Thoracic aorta (tissue), 2 donors: Measurements from ENCODE around the gene ATP4B. TPM values are rescaled to one million over a fixed set of nuclear protein-coding genes. Genes with fewer than 3 reads are reported as not detected.

ENCODE experiments used
- ATAC-seq: fragments of 150-250 bp; one replicate; pipeline ENCODE4 v1.8.0; 2017; ENCODE audit warnings: low read depth; ENCODE audit not compliant: insufficient number of reproducible peaks, low FRiP score
- DNase-seq: peaks from one replicate; pipeline ENCODE4 v3.0.0-alpha.2; 2020; ENCODE audit warnings: low spot score
- H3K27ac ChIP-seq, 2 donors: fragments of 200-600 bp; sonication (generic); 1 replicate in 1 of 2; 2 replicates in 1 of 2; pipeline ENCODE4 v1.5.1; 2016; ENCODE audit warnings: mild to moderate bottlenecking in 2 of 2, moderate library complexity in 2 of 2
- H3K27me3 ChIP-seq: fragments of 200-600 bp; sonication (generic); replicated peaks from 2 replicates; pipeline ENCODE4 v1.6.0; 2016; ENCODE audit warnings: mild to moderate bottlenecking; ENCODE audit not compliant: insufficient read depth
- H3K36me3 ChIP-seq: fragments of 200-600 bp; sonication (generic); one replicate; pipeline ENCODE4 v1.5.1; 2016
- H3K4me1 ChIP-seq, 2 donors: fragments of 200-600 bp; sonication (generic); 1 replicate in 1 of 2; 2 replicates in 1 of 2; pipeline versions ENCODE4 v1.5.1 to v1.6.0; 2016; ENCODE audit warnings: low read depth in 2 of 2, mild to moderate bottlenecking in 1 of 2; ENCODE audit not compliant: control insufficient read depth in 1 of 2
- H3K4me3 ChIP-seq: fragments of 200-600 bp; sonication (generic); 2 replicates; pipeline ENCODE4 v1.5.1; 2016; ENCODE audit warnings: mild to moderate bottlenecking
- H3K9me3 ChIP-seq: fragments of 200-600 bp; sonication (generic); 2 replicates; pipeline ENCODE4 v1.5.1; 2016
- total RNA-seq, 2 donors: library from RNA; depleted of rRNA; stranded (reverse); fragments of >200 nt; gene quantifications; one replicate each; pipeline versions ENCODE4 v1.1.0 to v1.2.3, GENCODE V29; 2016
- TF ChIP-seq, protein P1 (sequence below): fragments of 200-600 bp; sonication (generic); IDR thresholded peaks from one replicate; pipeline ENCODE4 v1.5.1; 2019; ENCODE audit warnings: antibody characterized with exemption

ATP4B gene
- total RNA-seq, 2 donors from 2014 or later: 0.85 TPM; not detected in 1

DNA sequence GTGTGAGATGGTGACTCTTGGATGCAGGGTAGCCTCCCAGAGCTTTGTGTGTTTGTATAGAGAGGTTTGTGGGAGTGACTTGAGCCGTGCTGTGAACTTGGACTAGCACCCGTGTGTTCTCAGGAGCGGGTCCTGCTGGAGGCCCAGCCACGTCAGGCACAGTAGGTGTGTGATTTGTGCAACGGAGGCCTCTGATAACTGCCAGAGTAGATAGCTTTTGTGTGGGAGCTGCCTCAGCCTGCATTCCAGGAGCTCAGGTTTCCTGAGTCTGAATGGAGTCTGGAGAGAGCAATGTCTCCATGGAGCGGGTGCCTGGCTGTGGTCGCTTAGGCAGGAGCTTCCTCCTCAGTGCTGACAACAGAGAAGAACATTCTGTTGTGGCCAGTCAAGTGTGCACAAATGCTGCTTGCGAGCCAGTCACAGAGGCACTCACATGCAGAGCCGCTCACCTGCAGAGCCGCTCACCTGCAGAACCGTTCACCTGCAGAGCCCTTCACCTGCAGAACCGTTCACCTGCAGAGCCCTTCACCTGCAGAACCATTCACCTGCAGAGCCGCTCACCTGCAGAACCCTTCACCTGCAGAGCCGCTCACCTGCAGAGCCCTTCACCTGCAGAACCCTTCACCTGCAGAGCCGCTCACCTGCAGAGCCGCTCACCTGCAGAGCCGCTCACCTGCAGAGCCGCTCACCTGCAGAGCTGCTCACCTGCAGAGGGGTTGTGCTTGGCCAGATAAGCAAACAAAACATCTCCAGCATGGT, 40.8 kb downstream of the ATP4B start:
- ATAC-seq: no peak
- Histone ChIP-seq H3K27me3 (no peaks in the 10 kb centered on the region), H3K9me3 (no peaks in the 10 kb centered on the region), H3K36me3 (no peaks in the 10 kb centered on the region), H3K4me3 (no peak overlapping the region), H3K27ac (no peak overlapping the region), H3K4me1 (no peaks in the 10 kb centered on the region)
- TF ChIP-seq, protein P1, sequence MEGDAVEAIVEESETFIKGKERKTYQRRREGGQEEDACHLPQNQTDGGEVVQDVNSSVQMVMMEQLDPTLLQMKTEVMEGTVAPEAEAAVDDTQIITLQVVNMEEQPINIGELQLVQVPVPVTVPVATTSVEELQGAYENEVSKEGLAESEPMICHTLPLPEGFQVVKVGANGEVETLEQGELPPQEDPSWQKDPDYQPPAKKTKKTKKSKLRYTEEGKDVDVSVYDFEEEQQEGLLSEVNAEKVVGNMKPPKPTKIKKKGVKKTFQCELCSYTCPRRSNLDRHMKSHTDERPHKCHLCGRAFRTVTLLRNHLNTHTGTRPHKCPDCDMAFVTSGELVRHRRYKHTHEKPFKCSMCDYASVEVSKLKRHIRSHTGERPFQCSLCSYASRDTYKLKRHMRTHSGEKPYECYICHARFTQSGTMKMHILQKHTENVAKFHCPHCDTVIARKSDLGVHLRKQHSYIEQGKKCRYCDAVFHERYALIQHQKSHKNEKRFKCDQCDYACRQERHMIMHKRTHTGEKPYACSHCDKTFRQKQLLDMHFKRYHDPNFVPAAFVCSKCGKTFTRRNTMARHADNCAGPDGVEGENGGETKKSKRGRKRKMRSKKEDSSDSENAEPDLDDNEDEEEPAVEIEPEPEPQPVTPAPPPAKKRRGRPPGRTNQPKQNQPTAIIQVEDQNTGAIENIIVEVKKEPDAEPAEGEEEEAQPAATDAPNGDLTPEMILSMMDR: no peak
- no peak for DNase-seq

DNA sequence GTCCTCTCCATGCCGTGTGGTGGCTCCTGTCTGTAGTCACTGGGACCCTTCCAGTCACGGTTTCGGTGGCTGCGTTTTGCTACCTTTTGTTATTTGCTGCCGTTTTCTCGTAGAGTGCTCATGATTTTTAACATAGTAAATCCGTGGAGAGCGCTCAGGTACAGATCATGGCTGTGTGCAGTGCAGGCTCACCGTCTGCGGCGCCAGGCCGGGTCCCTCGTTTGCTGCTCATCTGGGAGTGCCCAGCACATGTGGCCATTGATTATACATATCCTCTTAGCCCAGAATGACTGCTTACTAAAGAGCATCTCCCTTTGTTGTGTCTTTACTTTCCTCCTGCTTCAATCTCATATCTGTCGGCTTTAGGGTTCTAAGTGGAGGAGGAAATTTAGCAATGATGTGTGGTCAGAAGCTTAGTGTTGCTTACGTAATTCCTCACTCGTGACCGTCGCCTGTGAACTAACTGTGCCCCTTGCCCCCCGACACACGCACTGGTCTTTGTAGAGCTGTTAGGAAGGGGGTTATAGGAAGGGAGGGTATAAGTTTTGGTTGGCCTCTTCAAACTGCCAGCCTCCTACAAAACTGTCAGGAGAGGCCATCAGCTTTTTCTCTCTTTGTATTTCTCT, 41.6 kb downstream of the ATP4B start:
- H3K9me3 ChIP-seq: no peaks in the 10 kb centered on the region
- no peak overlapping the region for H3K27ac ChIP-seq
- H3K4me1 ChIP-seq: no peaks in the 10 kb centered on the region
- H3K36me3 ChIP-seq: no peaks in the 10 kb centered on the region
- H3K27me3 ChIP-seq: no peaks in the 10 kb centered on the region
- ATAC-seq (no peak), DNase-seq (no peak)
- TF ChIP-seq, protein P1: no peak
- no peak overlapping the region for H3K4me3 ChIP-seq

DNA sequence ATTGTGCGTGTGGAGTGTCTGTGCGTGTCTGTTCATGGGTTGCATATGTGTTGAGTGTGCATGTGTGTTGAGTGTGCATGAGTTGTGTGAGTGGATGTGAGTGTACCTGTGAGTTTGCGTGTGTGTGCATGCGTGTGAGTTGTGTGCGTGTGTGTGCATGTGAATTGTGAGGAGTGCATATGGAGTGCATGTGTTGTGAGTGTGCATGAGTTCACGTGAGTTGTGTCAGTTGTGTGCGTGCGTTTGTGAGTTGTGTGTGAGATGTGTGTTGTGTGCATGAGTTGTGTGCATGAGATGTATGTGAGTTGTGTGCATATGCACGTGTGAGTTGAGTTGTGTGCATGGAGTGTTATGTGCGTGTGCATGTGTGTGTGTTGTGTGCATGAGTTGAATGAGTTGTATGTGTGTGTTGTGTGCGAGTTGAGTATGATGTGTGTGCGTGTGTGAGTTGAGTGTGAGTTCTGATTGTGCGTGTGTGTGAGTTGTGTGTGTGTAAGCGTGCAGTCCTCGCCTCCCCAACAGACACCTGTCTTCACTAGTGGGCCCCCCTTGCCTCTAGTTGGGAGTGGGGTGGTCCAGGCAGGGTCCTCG, 44.1 kb downstream of the ATP4B start:
- DNase-seq (no peak), ATAC-seq (no peak)
- no peaks in the 10 kb centered on the region for H3K27me3 ChIP-seq
- H3K4me3 ChIP-seq: no peak overlapping the region
- H3K27ac ChIP-seq: no peak overlapping the region
- H3K4me1 ChIP-seq: no peaks in the 10 kb centered on the region
- TF ChIP-seq, protein P1: no peak
- no peaks in the 10 kb centered on the region for H3K9me3 ChIP-seq
- no peaks in the 10 kb centered on the region for H3K36me3 ChIP-seq

DNA sequence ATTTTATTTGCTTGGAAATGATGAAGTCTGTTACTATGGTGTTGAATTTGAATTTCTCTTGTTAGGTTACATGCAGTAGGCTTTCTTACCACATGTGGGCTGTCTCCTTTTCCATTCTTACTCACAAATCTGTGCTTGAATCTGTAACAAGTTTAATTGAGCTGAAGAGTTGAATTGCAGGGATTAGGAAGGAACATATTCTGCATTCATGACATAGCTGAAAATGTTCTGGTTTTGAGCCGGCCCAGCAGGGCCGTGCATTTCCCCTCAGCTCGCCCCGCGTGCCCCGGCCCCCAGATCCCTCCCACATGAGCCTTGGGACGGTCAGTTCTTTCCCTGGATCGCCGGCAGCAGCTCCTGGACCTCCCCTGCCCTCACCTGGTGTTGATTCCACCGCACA, 45.4 kb downstream of the ATP4B start:
- TF ChIP-seq, protein P1: no peak

DNA sequence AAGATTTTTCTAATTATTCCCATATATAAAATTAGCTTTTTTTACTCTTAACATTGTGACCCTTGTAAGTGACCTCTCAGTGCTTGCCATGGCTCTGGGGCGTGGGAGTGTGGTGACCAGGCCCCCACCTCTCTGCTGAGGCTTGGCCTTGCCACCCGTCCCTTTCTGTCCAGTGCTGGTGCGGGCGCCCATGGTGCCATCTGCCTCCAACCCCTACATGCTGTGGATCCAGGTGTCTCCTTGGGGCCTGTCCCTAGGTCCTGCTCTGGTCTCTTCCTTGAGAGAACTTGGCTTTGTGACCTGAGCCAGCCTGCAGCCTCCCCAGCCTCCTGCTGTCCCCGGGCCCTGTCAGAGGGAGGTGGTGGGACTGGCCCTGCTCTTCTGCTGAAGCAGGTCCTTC, 46.0 kb downstream of the ATP4B start:
- DNase-seq (no peak), ATAC-seq (no peak)
- no peaks in the 10 kb centered on the region for H3K36me3 ChIP-seq
- H3K4me3 ChIP-seq: no peak overlapping the region
- H3K27ac ChIP-seq: no peak overlapping the region
- TF ChIP-seq, protein P1: no peak
- no peaks in the 10 kb centered on the region for H3K27me3 ChIP-seq
- H3K4me1 ChIP-seq: no peaks in the 10 kb centered on the region
- H3K9me3 ChIP-seq: no peaks in the 10 kb centered on the region

More for the DNA sequence above, 45.4 kb downstream of the ATP4B start:
- Histone ChIP-seq H3K4me3 (no peak overlapping the region), H3K27me3 (no peaks in the 10 kb centered on the region), H3K27ac (no peak overlapping the region), H3K4me1 (no peaks in the 10 kb centered on the region), H3K36me3 (no peaks in the 10 kb centered on the region), H3K9me3 (no peaks in the 10 kb centered on the region)
- DNase-seq (no peak), ATAC-seq (no peak)
